Fibroblast of pulmonary artery (primary cell): ENCODE results near the gene ARHGEF12.

Source experiments
- DNase-seq: peaks from one replicate; pipeline ENCODE4 v3.0.0-alpha.2; 2010; ENCODE audit warnings: low read depth
- H3K4me3 ChIP-seq: replicated peaks from 2 replicates; pipeline ENCODE4 v1.5.1; 2011; ENCODE audit warnings: low read depth, mild to moderate bottlenecking, control low read depth, low read length, moderate library complexity
- TF ChIP-seq, protein P1 (sequence below): IDR thresholded peaks from 2 replicates; pipeline ENCODE4 v1.5.1; 2011; ENCODE audit warnings: mild to moderate bottlenecking, control low read depth, low read length, inconsistent platforms; ENCODE audit errors: missing control alignments

The ARHGEF12 gene

GRCh38 chr11:120473503-120473902, 137.3 kb downstream of the ARHGEF12 start:
- no peak overlapping the region for H3K4me3 ChIP-seq
- DNase-seq, result no peak
- TF ChIP-seq, protein P1, sequence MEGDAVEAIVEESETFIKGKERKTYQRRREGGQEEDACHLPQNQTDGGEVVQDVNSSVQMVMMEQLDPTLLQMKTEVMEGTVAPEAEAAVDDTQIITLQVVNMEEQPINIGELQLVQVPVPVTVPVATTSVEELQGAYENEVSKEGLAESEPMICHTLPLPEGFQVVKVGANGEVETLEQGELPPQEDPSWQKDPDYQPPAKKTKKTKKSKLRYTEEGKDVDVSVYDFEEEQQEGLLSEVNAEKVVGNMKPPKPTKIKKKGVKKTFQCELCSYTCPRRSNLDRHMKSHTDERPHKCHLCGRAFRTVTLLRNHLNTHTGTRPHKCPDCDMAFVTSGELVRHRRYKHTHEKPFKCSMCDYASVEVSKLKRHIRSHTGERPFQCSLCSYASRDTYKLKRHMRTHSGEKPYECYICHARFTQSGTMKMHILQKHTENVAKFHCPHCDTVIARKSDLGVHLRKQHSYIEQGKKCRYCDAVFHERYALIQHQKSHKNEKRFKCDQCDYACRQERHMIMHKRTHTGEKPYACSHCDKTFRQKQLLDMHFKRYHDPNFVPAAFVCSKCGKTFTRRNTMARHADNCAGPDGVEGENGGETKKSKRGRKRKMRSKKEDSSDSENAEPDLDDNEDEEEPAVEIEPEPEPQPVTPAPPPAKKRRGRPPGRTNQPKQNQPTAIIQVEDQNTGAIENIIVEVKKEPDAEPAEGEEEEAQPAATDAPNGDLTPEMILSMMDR, result no peak

DNA sequence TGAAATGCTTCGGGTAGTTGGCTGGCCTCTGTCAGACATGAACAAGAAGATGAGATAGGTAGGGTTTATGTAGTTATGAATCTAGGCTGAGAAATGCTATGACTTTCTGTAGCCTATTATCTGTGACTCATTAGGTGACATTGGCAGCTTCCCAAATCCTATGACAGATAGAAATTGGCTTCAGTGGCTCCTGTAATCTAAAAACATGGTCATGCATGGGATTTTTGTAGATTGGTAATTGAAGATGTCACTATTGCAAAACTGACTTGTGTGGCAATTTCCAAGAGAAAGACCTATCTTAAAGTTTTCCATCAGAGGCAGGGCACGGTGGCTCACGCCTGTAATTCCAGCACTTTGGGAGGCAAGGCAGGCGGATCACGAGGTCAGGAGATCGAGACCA, 145.9 kb downstream of the ARHGEF12 start:
- H3K4me3 ChIP-seq, result no peak overlapping the region
- peak; percentile 8 for DNase-seq
- TF ChIP-seq, protein P1, result no peak

DNA sequence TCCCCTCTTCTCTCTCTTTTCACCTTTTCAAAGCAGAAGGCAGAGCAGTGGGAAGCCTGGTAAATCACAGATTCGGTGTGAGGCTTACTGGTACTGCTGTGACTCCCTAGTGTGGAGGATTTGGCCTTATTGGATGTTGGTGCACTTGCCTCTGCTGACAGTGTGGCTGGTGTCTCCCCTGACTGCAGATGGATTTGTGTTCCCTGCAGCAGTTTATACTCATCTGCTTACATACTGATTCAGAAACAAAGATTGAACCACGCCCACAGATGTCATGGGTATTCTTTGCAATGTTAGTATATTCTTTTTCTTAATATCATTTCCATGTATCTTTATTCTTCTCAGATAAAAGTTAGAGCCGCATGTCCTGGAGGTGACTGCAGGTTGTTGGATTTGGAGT, 148.5 kb downstream of the ARHGEF12 start:
- TF ChIP-seq, protein P1, result no peak
- no peak overlapping the region for H3K4me3 ChIP-seq
- DNase-seq, result no peak

DNA sequence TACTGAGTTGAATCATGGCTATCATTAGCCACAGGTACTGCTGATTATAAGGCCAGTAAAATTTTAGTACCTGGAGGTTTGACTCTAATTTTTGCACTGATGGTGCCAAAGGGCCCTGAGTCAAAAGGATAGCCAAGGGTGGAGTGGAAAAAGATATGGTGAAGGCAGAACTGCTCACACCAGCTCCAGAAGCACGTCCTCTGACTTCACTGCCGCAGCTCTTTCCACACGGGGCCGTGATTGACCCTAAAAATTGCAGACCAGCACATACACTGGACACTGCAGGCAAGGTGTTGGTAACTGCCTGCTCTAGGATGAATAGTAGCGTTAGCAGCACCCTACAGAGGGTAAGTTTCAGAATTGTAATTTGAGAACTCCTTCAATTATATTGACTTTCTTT, 149.9 kb downstream of the ARHGEF12 start:
- no peak overlapping the region for H3K4me3 ChIP-seq
- TF ChIP-seq, protein P1, result no peak
- no peak for DNase-seq

DNA sequence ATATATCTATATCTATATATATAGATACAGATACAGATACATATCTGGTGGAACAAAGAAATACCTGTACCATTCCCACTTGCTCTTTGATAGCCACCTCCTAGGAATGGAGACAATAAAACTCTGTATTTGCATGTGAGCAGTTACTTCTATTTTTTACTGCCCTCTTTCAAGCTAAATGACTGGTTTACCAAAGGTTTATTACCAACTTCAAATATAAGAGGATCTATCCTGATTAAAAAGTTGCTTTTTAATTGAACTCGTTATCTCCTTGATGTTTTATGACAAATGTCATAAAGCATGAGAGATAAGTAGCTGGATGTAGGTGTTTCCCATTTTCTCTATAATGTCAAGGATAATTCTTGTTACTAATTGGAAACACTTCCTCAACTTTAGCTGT, 153.6 kb downstream of the ARHGEF12 start:
- no peak overlapping the region for H3K4me3 ChIP-seq

GRCh38 chr11:120492486-120492885, 156.3 kb downstream of the ARHGEF12 start:
- TF ChIP-seq, protein P1, result no peak
- DNase-seq, result no peak
- H3K4me3 ChIP-seq, result no peak overlapping the region

More for the DNA sequence above, 153.6 kb downstream of the ARHGEF12 start:
- TF ChIP-seq, protein P1, result no peak
- DNase-seq, result no peak

DNA sequence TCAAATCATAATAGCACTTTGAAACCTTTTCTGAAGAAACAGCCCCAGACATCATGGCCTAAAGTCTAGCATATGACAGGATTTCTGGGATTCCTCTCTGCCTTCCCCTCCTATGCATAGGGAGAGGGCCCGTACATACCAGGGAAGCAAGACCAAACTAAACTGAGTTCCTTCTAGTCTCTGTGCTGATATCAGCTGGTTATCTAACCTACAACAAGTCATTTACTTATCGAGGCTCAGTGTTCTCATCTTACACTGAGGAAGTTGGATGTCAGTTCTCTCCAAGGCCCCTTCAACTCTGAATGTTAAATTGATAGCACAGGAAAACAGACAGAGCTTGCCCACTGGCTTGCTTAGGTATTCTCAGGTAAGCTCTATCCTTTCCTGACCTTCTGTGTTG, 158.4 kb downstream of the ARHGEF12 start:
- TF ChIP-seq, protein P1, result no peak
- no peak overlapping the region for H3K4me3 ChIP-seq
- no peak for DNase-seq
